ENCODE data around the gene NKX2-1. TPM values are rescaled to one million over a fixed set of nuclear protein-coding genes. Genes with fewer than 3 reads are reported as not detected.

The NKX2-1 gene
- total RNA-seq, 2 donors from 2014 or later: not detected

GRCh38 chr14:36511981-36512584 lies 7.9 kb downstream of the NKX2-1 start:
- DNase-seq (ENCODE audit: low spot score): no peak
- TF ChIP-seq, protein P1, sequence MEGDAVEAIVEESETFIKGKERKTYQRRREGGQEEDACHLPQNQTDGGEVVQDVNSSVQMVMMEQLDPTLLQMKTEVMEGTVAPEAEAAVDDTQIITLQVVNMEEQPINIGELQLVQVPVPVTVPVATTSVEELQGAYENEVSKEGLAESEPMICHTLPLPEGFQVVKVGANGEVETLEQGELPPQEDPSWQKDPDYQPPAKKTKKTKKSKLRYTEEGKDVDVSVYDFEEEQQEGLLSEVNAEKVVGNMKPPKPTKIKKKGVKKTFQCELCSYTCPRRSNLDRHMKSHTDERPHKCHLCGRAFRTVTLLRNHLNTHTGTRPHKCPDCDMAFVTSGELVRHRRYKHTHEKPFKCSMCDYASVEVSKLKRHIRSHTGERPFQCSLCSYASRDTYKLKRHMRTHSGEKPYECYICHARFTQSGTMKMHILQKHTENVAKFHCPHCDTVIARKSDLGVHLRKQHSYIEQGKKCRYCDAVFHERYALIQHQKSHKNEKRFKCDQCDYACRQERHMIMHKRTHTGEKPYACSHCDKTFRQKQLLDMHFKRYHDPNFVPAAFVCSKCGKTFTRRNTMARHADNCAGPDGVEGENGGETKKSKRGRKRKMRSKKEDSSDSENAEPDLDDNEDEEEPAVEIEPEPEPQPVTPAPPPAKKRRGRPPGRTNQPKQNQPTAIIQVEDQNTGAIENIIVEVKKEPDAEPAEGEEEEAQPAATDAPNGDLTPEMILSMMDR (IDR thresholded peaks at IDR 0.05): no peak
- peaks cover 24 to 75% of the 10 kb centered on the region in 2 donors for H3K27me3 ChIP-seq
- no peaks in the 10 kb centered on the region for H3K9me3 ChIP-seq
- no peaks in the 10 kb centered on the region for H3K36me3 ChIP-seq
- no peak overlapping the region for H3K27ac ChIP-seq
- H3K4me3 ChIP-seq: no peak overlapping the region
- H3K4me1 ChIP-seq: no peaks in the 10 kb centered on the region

DNA sequence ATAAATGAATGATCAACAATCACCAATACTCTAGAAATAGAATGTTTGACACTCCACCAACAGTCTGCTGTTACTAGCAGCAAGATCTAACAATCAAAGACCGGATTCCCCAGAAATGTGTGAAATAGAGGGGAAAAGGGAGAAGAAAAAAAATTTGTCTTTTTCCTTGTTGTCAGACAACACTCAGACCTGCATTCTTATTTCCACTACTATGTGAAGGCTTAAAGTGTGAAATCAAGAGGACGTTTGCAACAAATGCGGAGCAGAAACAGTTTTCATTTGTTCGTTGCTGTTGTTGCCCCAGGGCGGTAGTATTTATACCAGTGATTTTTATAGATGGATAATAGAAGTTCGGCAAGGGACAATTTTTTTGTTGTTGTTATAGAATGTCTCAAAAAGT lies 9.2 kb downstream of the NKX2-1 start:
- Histone ChIP-seq H3K27me3 (peaks cover 26 to 76% of the 10 kb centered on the region in 2 donors), H3K36me3 (no peaks in the 10 kb centered on the region), H3K9me3 (no peaks in the 10 kb centered on the region), H3K4me1 (peaks cover 0 to 3% of the 10 kb centered on the region in 2 donors), H3K27ac (no peak overlapping the region), H3K4me3 (no peak overlapping the region)
- no peak for DNase-seq (ENCODE audit: low spot score)
- TF ChIP-seq, protein P1 (IDR thresholded peaks at IDR 0.05): no peak

DNA sequence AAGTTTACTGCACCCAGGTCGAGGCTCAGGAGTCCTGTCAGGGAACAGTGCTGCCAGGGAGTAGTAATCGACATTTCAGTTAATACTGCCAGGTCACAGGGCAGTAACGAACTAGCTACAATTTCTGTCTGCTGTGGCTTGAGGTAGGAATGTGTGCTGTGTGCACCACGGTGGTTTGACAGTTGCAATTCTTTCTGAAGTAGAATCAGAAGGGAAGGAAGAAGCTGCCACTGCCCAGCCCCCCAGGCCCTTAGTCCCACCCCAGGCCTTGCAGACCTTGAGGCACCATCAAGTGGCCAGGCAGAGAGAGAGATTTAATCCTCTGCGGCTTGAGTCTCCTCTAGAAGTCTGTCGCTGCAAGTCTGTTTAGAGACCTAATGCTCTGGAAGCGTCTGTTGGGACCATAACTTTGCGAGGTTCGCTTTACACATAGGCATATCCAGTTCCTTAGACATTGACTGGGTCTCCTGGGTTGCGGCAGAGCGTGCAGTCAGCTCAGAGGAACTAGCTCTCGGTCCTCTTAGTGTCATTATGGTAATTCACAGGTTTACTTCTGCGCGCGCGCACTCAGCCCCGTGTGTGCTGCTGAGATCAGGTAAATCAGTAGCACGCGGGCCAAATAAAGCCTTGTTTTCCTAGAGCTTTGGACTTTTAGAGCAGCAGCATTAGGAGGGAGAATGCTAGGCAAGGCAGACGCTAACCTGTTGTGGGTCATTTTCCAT lies 9.8 kb downstream of the NKX2-1 start:
- H3K9me3 ChIP-seq: no peaks in the 10 kb centered on the region
- DNase-seq (ENCODE audit: low spot score): no peak
- H3K27me3 ChIP-seq: peaks cover 31 to 78% of the 10 kb centered on the region in 2 donors
- no peaks in the 10 kb centered on the region for H3K36me3 ChIP-seq
- no peak overlapping the region for H3K4me3 ChIP-seq
- no peak overlapping the region for H3K27ac ChIP-seq
- peaks cover 0 to 8% of the 10 kb centered on the region in 2 donors for H3K4me1 ChIP-seq
- TF ChIP-seq, protein P1 (IDR thresholded peaks at IDR 0.05): no peak

GRCh38 chr14:36509069-36509917 lies 10.7 kb downstream of the NKX2-1 start:
- no peak overlapping the region for H3K4me3 ChIP-seq
- H3K27ac ChIP-seq: no peak overlapping the region
- H3K27me3 ChIP-seq: peaks cover 31 to 74% of the 10 kb centered on the region in 2 donors
- peaks cover 0 to 10% of the 10 kb centered on the region in 2 donors for H3K4me1 ChIP-seq
- TF ChIP-seq, protein P1 (IDR thresholded peaks at IDR 0.05): no peak
- no peaks in the 10 kb centered on the region for H3K9me3 ChIP-seq
- H3K36me3 ChIP-seq: no peaks in the 10 kb centered on the region
- DNase-seq (ENCODE audit: low spot score): no peak

DNA sequence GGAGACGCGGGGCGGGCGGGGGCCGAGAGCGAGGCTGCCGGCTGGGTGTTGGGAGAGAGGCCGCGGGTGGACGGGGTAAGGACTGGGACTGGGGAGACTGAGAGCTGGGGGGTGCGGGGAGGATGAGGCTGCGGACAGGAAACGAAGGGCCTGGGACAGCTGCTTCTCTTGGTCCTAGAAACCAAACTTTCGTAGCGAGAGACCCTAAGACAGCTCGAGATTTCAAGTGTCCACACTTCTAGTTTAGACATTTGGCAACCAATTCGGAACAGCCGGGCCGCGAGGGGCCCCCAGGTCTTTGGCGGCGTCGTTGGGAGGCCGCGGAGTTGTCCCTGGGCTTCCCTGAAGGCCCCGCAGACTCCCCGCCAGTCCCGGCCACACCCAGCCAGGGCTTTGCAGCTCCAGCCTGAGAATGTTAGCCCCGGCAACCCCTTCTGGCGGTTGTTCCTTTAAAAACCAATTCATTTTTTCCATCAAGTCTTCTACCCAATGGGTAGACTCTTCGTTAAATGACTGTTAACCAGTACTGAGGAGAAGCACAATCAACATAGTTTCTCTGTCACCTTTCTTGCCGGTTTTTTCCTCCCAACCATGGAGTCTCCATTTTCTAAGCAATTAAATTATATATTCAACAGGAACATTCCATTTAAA lies 11.5 kb downstream of the NKX2-1 start:
- Histone ChIP-seq H3K36me3 (no peaks in the 10 kb centered on the region), H3K27me3 (peaks cover 36 to 74% of the 10 kb centered on the region in 2 donors), H3K4me3 (no peak overlapping the region), H3K27ac (no peak overlapping the region), H3K4me1 (peaks cover 0 to 15% of the 10 kb centered on the region in 2 donors), H3K9me3 (no peaks in the 10 kb centered on the region)
- no peak for DNase-seq (ENCODE audit: low spot score)
- TF ChIP-seq, protein P1 (IDR thresholded peaks at IDR 0.05): no peak

All from right atrium auricular region (tissue), 2 donors.